Measurements from ENCODE around the gene MICAL2.

The MICAL2 gene

GRCh38 chr11:12075822-12076821, 34.3 kb upstream of the MICAL2 start:
- no peak overlapping the region for H3K4me3 ChIP-seq (ENCODE audit: low read depth, low read length)
- H3K36me3 ChIP-seq: no peaks in the 10 kb centered on the region
- no peak for DNase-seq
- H3K27me3 ChIP-seq (ENCODE audit: insufficient read depth, low read depth, severe bottlenecking): no peaks in the 10 kb centered on the region
- no peak for TF ChIP-seq CTCF (IDR thresholded peaks at IDR 0.05; ENCODE audit: low read depth, low read length)
- H3K27ac ChIP-seq: no peak overlapping the region
- no peaks in the 10 kb centered on the region for H3K9me3 ChIP-seq (ENCODE audit: severe bottlenecking)

- TF ChIP-seq CTCF (IDR thresholded peaks at IDR 0.05; ENCODE audit: low read depth, low read length): no peak
- Histone ChIP-seq H3K36me3 (no peaks in the 10 kb centered on the region), H3K9me3 (ENCODE audit: severe bottlenecking) (no peaks in the 10 kb centered on the region), H3K27me3 (ENCODE audit: insufficient read depth, low read depth, severe bottlenecking) (no peaks in the 10 kb centered on the region), H3K27ac (no peak overlapping the region), H3K4me3 (ENCODE audit: low read depth, low read length) (no peak overlapping the region)
- DNase-seq: no peak
These were observed 33.4 kb upstream of the MICAL2 start for GRCh38 chr11:12076840-12077534.

- TF ChIP-seq CTCF (IDR thresholded peaks at IDR 0.05; ENCODE audit: low read depth, low read length): no peak
- Histone ChIP-seq H3K36me3 (no peaks in the 10 kb centered on the region), H3K27ac (no peak overlapping the region), H3K27me3 (ENCODE audit: insufficient read depth, low read depth, severe bottlenecking) (no peaks in the 10 kb centered on the region), H3K4me3 (ENCODE audit: low read depth, low read length) (no peak overlapping the region), H3K9me3 (ENCODE audit: severe bottlenecking) (no peaks in the 10 kb centered on the region)
- no peak for DNase-seq
These were observed 32.7 kb upstream of the MICAL2 start for GRCh38 chr11:12077535-12078280.

GRCh38 chr11:12079726-12080556, 30.4 kb upstream of the MICAL2 start:
- no peak for TF ChIP-seq CTCF (IDR thresholded peaks at IDR 0.05; ENCODE audit: low read depth, low read length)
- Histone ChIP-seq H3K4me3 (ENCODE audit: low read depth, low read length) (no peak overlapping the region), H3K36me3 (no peaks in the 10 kb centered on the region), H3K27me3 (ENCODE audit: insufficient read depth, low read depth, severe bottlenecking) (no peaks in the 10 kb centered on the region), H3K27ac (no peak overlapping the region), H3K9me3 (ENCODE audit: severe bottlenecking) (no peaks in the 10 kb centered on the region)
- no peak for DNase-seq

- DNase-seq: peak; percentile 15
- no peaks in the 10 kb centered on the region for H3K36me3 ChIP-seq
- TF ChIP-seq CTCF (IDR thresholded peaks at IDR 0.05; ENCODE audit: low read depth, low read length): peak; percentile 31
- H3K4me3 ChIP-seq (ENCODE audit: low read depth, low read length): no peak overlapping the region
- H3K27ac ChIP-seq: no peak overlapping the region
- H3K27me3 ChIP-seq (ENCODE audit: insufficient read depth, low read depth, severe bottlenecking): no peaks in the 10 kb centered on the region
- no peaks in the 10 kb centered on the region for H3K9me3 ChIP-seq (ENCODE audit: severe bottlenecking)
These were observed 27.0 kb upstream of the MICAL2 start for GRCh38 chr11:12083380-12083779.

Measured in WERI-Rb-1 (cell line).